HL-60/S4 (cell line): Measurements from ENCODE around the gene CABLES2.

Experiments
- in situ Hi-C: fragments of 300-500 bp; cut with MboI; formaldehyde crosslinking; loops from 2 replicates; pipeline ENCODE4 v1.14.3; 2022; ENCODE audit warnings: low sequenced_read_pairs

The CABLES2 gene

DNA sequence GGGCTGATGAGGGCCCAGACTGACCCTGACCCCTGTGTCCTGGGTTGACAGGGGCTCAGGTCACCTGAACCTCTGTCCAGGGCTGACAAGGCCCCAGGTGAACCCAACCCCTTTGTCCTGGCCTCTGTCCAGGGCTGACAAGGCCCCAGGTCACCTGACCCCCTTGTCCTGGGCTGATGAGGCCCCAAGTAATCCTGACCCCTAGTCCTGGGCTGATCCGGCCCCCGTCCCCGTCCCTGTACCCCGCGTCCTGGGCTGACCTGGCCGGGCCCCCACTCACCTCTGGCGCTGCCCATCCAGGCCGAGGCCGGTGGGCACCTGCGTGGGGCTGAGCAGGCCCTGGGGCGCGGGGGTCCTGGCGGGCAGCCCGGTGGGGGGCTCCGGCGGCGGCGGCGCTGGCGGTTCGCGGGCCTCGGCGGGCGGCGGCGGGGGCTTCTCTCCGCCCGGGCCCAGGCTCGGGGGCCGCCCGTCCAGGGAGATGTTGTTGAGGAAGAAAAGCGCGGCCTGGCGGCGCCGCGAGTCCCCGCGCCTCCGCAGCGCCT lies 379 bp downstream of the CABLES2 start:
- in situ Hi-C loops = loop anchor here (25.0 kb wide), 1 partner anchor 381 kb away; the partner anchor contains the start of gene MRGBP

DNA sequence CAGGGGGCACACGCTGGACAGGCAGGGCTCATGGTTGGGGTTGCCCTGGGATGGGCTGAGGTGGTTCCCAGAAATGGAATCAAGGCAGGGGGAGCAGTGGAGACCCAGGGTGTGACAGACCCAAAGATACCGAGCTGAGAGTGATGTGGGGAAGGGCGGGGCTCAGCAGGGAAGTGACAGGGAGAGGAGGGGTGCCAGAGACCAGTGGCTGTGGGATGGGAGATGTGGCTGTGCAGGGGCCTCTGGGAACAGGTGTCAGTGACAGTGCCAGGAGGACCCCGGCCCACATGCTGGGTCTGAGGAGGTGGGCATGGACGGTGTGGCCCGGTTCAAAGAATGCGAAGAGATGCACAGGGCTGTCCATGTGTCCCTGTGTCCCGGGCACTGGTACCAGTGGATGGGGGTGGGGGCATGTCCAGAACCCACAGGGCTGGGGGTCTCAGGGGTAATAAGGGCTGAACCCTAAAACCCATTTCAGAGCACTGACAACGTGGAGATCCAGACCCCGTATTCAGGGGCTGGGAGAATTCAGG lies 1.0 kb downstream of the CABLES2 start:
- in situ Hi-C loops = loop anchor here (25.0 kb wide), 1 partner anchor 381 kb away; the partner anchor contains the start of gene MRGBP

DNA sequence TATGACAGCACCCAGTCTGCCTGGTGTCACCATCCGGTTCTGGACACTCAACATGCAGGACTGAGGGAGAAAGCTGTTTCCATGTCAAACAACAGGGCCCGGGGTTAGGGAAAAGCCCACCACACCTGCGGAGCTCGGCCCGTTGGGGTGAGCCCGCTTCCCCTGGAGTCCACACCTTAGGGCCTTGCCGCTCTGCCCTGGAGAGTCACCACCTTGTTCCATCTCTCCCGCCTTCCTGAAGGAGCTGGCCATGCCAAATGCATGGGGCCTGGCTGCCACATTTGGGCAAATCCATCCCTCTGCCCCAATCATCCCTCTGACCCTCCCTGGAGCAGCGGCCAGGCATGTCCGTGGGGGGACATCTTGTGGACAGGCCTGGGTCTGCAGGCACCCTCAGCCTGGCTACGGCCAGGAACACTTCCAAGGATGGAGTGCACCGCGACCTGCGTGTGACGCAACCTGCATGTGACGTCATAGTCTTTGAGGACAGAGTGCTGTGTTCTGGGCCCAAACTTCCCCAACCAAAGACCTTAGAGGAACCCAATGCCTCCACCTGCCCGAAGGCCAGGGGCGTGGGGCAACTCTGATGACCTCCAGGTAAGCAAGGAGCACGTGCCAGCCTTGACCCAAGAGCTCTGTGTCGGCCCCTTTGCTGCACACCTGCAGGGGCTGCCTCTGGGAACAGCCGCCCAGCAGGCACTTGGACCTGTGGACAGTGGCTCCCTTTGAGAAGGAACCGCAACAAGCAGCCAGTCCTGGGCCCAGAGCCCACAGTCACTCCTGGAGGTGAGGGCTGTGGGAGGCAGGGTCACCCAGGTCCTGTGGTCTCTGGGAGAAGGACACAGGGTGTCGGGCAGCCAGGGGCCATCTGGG lies 1.7 kb downstream of the CABLES2 start:
- in situ Hi-C loops = loop anchor here (25.0 kb wide), 1 partner anchor 382 kb away; the partner anchor contains the start of gene MRGBP

GRCh38 chr20:62404761-62405107 lies 2.4 kb downstream of the CABLES2 start:
- in situ Hi-C loops = loop anchor here (25.0 kb wide), 1 partner anchor 383 kb away; the partner anchor contains the start of gene MRGBP

DNA sequence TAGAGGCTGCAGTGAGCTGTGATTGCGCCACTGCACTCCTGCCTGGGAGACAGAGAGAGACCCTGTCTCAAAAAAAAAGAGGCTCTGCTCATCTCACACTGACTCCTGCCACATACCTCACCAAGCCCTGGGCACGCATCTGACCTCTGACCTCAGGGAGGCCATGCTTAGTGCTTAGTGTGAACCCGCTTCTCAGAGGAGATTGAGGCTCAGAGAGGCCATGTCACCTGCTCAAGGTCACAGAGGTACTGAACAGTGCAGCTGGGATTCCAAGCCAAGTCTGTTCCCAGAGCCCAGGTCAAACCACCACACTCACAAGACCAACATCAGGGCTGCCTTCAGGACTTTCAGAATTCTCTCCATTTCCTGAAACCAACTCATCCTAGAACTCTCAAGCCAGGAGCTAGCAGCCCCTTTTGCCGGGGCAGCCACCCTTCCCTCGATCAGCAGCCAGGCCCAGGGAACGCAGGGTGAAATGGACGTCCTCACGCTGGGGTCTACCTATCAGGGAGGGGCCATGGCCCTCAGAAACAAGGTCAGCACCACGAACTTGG lies 2.9 kb downstream of the CABLES2 start:
- in situ Hi-C loops = loop anchor here (25.0 kb wide), 1 partner anchor 383 kb away; the partner anchor contains the start of gene MRGBP

DNA sequence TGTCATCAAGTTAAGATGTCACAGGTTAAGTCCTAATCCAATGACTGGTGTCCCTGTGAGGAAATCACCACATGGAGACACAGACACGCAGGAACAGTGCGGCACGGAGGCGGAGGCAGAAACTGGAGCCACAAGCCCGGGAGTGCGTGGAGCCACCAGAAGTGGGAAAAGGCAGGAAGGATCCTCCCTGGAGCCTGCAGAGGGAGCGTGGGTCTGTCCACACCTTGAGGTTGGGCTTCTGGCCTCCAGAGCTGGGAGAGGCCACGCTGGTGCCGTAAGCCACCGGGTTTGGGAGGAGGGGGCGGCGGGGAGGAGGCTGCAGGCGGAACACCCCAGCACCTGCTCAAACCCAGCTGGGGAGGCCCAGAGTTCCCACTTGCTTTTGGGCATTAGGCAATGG lies 3.8 kb downstream of the CABLES2 start:
- in situ Hi-C loops = loop anchor here (25.0 kb wide), 1 partner anchor 384 kb away; the partner anchor contains the start of gene MRGBP

DNA sequence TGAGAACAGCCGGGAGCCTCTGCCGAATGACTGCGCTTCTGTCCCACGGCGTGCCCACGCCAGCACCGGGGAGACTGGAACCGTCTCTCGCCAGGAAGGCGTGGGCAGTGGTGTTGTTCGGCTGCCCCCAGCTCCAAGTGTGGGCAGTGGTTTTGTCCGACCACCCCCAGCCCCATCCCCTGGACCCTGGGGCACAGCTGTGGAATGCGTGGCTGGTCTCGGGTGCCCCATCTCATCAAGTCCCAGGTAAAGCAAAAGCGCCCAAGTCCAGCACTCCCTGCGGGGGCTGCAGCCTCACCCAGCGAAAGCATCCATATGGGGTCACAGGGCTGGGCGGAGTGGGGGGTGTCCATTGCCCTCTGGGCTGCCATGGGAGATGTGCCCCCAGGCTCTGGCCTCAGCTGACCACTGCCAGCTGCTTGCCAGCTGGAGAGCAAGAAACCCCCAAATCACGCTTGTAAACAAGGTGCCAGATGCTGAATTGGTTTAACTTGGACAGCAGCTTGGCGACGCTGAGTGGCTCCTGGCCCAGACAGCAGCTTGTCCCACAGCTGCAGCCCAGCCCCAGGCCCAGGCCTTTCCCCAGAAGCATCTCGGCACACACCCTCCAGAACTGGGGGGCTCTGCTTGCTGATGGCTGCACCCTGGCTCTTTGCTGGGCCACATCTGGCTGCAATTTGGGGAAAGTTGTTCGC lies 4.5 kb downstream of the CABLES2 start:
- in situ Hi-C loops = loop anchor here (25.0 kb wide), 1 partner anchor 385 kb away; the partner anchor contains the start of gene MRGBP

GRCh38 chr20:62401331-62401779 lies 5.7 kb downstream of the CABLES2 start:
- in situ Hi-C loops = loop anchor here (25.0 kb wide), 1 partner anchor 386 kb away; the partner anchor contains the start of gene MRGBP

- in situ Hi-C loops = loop anchor here (25.0 kb wide), 1 partner anchor 387 kb away; the partner anchor contains the start of gene MRGBP
Observed at GRCh38 chr20:62400541-62400940, 6.5 kb downstream of the CABLES2 start.

GRCh38 chr20:62400021-62400420 lies 7.1 kb downstream of the CABLES2 start:
- in situ Hi-C loops = loop anchor here (25.0 kb wide), 1 partner anchor 387 kb away; the partner anchor contains the start of gene MRGBP

DNA sequence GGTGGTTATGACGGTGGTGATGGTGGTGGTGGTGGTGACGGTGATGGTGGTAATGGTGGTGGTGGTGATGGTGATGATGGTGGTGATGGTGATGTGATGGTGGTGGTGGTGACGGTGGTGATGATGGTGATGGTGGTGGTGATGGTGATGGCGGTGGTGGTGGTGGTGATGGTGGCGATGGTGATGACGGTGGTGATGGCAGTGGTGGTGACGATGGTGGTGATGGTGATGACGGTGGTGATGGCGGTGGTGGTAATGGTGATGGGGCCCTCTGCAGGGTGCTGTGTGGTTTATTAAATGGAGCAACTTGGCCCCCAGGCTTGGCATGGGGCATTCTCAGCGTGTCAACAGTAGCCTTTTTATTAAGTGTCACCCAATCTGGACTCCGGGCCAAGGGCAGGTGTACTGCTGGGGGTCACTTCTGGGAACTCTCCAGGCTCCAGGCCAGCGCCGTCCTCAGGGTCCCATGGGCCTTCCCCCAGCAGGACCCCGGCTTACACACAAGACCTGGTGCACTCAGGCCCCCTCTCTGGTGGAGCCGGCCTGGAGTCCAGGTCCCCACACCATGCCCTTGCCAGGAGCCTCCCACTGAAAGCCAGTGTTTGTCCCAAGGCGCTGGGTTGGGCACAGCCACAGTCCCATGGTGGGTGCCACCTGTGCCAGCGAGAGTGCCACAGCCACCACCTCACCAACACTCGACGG lies 8.8 kb downstream of the CABLES2 start:
- in situ Hi-C loops = no loop called here

DNA sequence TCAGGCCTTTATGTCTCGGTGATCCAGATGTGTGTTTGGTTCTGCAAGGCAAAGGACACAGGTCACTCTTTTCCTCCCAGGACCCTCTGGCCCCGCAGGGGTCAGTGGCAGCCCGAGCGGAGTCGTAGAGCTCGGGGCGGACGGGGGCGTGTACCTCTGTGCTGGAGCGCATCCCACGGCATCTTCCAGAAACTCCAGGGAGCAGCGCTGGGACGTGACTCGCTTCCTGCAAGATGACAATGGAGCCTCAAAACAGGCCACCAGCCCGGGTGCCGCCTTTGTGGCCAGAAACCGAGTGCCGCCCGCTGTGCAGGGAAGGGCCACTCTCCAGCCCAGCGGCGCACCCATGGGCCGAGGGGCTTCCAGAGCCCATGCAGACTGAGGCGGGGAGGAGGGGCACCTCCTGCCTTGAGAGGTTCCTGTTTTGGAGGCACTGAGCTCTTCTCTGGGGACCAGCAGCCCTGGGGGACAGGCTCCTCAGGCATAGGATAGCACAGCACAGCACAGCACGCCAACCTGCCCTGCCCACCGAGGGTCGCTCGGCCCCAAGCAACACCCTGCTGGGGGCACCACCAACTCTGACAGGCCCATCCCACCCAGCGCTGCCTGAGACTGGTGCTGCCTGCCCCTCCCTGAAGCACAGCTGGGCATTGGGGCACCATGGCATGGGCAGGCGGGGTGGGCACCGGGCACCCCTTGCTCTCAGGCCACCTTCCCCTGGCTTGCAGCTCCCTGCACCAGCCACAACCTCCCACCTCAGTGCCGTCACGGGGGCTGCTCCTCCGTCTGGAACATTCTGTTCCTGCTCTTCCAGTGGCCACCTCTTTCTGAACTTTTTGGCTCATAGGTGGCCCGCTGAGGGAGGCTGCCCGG lies 10.5 kb downstream of the CABLES2 start:
- in situ Hi-C loops = no loop called here

GRCh38 chr20:62395311-62396242 lies 11.5 kb downstream of the CABLES2 start:
- in situ Hi-C loops = no loop called here

DNA sequence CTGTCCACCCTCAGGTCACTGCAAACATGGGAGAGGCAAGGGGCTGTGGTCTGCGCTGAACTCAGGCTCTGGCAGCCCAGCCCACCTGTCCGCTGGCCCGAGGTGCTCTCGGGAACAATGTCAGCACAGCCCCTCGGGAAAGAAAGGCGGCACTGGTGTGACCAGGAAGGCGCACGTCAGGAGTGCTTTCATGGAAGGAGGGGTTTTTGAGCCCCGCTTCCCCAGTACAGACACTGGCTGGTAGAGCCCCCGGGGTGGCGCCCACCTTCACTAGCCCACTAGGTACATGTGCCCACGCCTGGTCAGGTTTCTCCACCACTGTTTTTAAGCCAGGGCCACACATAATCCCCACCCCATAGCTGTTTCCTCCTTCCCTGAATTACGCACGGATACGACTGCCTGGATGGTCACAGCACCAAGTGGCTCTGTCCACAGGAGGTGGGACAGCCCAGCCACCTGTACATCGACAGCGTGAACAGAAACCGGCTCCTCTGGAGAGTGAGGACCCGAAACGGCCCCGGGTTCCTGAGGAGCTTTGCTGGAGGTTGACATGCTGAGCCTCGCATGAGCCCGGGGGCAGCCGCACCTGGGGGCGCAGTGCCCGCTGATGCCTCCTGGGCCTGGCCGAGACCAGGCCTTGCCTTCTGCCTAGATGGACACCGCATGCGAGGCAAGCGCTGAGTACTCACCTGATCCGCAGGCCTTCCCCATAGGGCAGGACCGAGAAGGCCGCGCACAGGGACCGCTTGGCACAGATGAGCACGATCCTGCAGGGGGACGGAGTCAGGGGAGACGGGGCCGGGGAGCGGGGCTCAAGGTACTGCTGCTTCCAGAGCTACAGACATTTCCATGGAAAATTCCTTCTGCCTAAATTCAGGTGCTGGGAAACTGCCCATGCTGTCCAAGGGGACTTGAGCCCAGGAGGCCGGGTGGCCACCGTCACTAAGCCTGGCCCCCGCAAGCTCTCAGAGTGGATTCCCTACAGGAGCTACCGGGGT lies 12.5 kb downstream of the CABLES2 start:
- in situ Hi-C loops = no loop called here

DNA sequence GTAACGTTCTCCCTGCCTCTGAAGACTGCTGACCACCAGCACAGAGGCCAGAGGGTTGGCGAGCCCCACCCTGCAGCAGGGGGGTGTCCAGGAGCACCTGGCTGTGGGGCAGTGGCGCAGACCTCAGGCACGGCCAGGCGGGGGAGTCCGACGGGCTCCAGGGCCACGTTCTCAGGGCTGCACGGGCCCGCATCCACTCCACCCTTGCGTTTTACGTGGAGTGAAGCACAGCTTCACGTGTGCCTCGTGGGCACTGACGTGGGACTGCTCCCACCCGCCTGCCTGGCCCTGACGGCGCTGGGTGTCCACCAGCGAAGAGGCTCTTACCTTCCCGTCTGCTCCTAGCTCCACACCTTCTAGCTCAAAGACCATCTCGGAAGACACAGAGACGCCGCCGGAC lies 13.3 kb downstream of the CABLES2 start:
- in situ Hi-C loops = no loop called here

DNA sequence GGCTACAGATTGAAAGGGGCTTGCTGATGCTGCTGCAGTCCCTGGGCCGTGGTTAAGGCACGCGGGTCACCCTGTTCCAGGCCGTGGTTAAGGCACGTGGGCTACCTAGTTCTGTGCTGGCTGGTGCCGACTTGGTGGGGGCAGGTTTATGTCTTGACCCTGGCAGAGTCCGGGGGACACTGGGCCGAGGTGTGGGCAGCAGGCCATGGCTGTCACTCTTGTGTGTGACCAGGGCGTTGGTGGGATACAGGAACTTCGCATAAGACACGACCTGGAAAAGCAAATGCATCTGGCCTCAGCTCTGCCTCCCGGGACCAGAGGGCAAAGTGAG lies 13.8 kb downstream of the CABLES2 start:
- in situ Hi-C loops = no loop called here
